SK-N-MC (cell line): ENCODE measurements around the gene OSMR.

Experiments
- EZH2 ChIP-seq: fragments of 200-600 bp; sonication (generic); IDR thresholded peaks from one replicate; pipeline ENCODE4 v1.6.1; 2017; ENCODE audit warnings: antibody characterized with exemption
- POLR2AphosphoS5 ChIP-seq: IDR thresholded peaks from 2 replicates; pipeline ENCODE4 v1.6.1; 2012; ENCODE audit warnings: mild to moderate bottlenecking, low read depth, low read length, borderline replicate concordance

GRCh38 chr5:38941912-38942311 lies 96.1 kb downstream of the OSMR start:
- TF ChIP-seq POLR2AphosphoS5 (no peak), EZH2 (no peak)
